8988T (cell line): ENCODE results near the gene BICC1.

Experiments used
- DNase-seq: peaks from one replicate; pipeline ENCODE4 v3.0.0; 2011

BICC1 gene

DNA sequence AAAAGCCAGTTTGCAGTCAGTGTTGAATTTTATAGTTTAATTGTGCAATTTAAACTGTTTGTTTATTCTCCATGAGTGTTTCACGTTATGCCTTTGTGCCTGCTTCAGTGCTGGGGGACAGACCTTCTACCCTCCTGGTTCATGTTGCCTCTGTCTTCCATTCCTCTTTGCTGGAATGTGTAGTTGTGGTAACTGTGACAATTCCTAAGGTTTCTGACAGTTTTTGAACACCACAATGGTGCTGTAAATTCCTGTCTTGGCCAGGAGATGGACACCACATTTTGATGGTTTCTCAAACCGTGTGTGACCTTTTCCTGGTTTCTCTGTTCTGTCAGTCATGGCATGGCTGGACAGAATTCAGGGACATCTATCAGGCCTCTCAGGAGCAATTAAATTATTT is 201.7 kb downstream of the BICC1 start:
- no peak for DNase-seq

DNA sequence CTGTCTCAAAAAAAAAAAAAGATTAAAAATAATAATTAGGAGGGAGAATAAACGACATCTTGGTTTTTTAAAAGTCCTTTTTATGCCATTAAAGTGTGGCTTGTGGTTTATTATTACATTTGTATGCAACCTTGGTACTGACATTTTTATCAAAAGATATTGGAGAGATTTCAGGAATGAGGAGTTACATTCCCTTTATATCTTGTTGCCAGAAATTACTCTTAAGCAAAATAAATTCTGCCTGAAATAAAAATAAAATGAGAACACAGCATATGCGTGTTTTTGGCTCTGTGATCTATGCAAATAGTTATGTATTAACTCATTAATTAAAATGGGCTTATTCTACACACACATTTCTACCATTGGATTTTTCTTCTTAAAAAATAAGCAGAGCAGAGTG is 202.4 kb downstream of the BICC1 start:
- DNase-seq, result no peak

DNA sequence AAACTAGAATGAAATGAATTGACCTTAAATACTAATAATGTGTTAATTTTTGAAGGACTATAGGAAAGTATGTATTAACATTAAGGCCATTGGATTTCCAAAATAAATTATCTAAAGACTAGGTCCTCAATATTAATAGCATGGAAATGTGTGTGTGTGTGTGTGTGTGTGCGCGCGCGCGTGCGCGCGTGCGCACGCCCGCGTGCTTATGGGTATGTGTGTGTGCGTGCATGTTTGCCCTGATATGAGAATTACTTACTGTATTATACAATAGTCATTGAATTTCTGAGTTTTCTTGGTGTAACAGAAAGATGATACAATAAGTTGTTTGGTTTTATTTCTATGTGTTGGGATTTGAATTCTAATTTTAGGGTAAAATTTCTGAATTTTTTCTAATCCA is 205.9 kb downstream of the BICC1 start:
- no peak for DNase-seq

DNA sequence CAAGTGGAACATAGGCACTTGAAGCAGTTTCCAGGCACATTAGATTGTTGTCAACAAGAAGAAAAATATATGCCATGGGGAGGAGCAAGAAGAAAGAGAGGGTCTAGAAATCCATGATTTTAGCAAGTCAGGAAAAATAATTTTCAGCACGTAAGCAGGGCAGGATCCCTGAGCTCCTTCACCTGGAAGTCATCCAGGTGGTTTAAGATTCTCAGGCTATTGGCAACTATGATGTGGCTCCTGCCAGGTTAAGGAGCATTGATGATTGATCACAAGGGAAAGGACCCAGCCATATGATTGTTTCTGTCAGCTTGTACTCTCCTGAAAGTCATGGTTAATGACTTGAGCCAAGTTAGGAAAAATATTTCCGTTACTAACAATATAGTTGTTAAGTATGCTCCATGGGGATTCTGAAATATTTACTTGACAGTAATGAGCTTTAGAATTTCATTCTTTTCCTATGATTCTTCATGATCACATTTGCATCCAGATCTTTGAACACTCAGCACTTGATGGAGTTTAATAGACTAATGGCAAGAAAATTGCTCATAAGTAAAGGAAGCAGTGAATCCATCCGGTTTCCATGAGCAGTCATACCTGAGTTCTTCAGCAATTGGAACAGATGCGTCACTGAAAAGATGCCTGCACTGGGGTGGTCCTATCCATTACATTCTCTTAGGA is 209.1 kb downstream of the BICC1 start:
- DNase-seq, result no peak

DNA sequence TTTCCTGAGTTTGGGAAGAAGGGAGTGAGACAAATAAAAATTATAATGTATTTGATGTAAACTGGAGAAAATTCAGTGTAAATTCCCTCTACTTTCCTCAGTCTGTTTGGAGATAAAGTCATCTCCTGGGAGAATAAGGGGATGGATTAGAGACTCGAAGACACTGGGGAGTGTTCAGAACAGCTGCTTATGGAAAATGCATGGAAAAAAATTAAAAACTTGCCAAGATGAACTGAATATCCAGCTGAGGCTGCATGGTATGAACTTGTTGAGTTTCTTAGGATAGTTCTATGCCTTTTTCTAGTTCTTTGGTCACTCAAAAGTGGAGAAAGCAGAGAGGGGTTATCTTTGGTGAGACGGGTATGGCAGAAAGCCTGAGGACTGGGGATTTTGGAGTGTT is 210.5 kb downstream of the BICC1 start:
- DNase-seq, result no peak

DNA sequence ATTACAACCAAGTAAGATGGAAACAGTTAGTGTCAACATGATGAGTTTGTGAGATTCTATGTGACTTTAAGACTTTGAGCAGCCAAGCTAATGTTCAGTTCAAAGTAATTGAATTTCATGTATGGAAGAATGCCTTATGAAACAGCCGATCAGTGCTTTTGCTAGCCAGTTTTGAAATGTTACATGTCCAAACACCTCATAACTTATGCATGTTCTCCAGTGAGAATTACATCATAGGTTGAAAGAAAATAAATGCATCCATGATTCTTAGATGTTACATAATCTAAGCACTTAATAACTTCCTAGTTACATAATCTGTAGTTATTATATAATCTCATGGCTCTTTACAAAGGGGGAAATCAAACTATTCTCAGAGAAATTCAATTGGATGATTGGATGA is 211.3 kb downstream of the BICC1 start:
- no peak for DNase-seq

DNA sequence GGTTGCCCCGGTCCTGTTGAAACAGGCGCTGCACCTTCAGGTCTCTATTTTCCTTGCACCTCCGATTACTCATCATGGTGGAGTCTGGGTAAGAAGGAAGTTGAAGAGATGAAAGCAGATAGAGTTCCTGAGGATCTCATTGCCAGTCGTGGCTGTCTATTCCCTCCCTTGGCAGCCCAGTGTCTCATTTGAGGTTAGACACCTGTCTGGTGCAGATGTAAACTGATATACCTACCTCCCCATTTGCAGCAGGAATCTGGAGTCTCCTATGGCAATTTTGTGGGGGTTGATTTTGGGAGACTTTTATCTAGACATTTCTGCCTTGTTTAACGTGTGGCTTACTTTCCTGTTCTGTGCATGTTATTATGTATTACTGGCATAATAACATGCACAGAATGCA is 212.1 kb downstream of the BICC1 start:
- DNase-seq, result no peak

DNA sequence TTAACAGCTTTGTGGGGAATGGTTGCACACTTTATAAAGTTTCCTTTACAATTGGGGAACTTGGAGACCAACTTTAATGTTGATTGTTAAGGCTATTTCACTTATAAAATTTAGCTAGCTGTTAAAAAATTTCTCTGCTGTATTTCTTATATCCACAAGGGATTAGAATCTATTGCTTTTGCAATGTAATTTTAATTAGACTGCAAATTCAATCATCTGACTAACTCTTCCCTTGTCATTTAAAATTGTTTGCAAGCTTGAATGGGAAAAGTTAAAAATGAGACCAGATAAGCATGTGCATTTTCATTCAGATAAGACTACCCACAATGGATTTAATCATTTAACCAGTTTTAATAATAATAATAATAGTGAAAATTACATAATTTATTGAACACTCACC is 213.2 kb downstream of the BICC1 start:
- no peak for DNase-seq

DNA sequence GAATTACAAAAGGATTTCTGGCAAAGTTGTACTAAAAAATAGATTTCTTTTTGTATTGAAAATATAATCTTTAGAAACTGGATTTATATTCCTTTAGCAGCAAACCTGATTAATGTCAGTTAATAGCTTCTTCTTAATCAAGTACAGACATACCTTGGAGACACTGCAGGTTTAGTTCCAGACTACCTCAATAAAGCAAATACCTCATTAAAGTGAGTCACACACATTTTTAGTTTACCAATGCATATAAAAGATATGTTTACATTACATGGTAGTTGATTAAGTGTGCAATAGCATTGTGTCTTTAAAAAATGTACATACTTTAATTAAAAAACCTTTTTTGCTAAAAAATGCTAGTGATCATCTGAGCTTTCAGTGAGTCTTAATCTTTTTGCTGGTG is 215.0 kb downstream of the BICC1 start:
- DNase-seq, result no peak

DNA sequence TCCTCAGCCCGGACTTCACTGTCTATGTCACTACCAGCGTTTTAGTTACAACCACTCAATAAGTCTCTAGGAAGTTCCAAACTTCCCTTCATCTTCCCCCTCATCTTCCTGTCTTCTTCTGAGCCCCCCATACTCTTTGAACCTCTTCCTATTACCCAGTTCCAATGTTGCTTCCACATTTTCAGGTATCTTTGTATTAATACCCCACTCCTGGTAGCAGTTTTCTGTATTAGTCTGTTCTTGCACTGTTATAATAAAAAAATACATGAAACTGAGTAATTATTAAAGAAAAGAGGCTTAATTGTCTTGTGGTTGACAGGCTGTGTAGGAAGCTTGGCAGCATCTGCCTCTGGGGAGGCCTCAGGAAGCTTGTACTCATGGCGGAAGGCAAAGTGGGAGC is 218.6 kb downstream of the BICC1 start:
- DNase-seq, result no peak

DNA sequence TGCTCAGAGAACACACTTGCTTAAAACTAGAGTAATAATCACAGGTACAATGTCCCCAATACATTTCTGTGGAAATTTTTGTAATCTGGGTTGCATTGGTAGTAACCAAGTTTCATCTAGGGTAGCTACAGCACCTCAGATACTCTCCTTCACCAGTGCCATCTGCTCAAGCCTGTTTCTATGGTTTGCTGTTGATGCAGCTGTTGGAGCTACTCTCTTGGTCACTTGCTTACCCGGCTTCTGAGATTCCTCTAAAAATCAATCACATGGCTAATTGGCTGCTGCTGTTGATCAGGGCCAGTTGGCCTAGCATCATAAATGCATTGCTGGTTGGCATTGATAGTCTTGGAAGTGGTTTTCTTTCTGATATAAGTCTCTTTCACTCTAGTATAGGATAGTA is 220.8 kb downstream of the BICC1 start:
- no peak for DNase-seq

DNA sequence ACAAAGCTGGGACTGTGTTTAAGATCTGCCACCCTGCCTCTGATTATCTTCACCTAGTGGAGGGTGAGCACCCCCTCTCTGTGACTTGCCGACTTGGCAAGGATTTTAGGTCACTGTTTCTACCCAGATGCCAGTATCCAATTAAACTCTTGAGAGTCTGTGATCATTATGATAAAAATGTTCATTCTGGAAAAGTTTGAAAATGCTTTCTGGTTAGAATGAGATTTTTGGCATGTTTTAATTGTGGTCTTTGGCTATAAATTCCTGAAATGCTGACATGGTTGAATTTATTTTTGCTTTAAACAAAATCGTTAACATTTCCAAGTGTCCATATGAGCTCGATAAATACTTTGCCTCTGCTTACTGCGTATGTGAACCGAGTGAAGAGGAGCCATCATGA is 221.4 kb downstream of the BICC1 start:
- no peak for DNase-seq

DNA sequence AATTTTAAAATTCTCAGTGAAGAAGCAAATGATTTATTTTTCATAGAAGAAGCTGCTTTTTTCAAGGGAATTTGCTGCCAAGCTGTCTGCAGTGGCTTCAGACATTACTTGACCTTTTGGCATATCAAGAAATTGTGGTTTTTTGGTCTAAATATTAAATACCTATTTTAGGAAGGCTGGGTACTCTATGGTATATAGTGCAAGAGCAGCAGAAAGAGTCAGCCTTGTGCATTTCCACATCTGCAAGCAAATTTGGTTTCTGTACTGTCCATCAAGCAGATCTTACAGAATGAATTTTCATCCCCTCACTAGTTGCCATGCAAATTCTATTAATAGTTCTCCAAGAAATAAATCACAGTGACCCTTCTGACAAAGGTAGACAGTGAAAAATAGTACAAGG is 222.0 kb downstream of the BICC1 start:
- DNase-seq, result no peak

DNA sequence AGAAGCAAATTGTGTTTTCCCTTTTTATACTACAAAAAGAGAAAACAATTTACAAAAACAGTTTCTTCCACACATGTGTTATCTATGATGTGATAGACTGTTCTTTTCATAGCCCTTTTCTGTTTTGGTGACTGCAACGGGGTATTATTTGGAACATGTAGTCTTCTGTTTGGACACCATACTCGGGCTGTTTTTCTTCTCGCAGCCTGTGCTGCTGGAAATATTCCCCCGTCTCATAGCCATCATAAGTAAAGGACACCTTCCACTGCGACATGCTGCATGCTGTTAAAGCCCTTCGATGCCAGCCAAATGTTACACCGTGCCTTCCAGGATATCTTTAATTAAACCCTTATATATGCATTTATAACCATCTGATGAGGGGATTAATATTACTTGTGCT is 222.4 kb downstream of the BICC1 start:
- DNase-seq, result no peak

DNA sequence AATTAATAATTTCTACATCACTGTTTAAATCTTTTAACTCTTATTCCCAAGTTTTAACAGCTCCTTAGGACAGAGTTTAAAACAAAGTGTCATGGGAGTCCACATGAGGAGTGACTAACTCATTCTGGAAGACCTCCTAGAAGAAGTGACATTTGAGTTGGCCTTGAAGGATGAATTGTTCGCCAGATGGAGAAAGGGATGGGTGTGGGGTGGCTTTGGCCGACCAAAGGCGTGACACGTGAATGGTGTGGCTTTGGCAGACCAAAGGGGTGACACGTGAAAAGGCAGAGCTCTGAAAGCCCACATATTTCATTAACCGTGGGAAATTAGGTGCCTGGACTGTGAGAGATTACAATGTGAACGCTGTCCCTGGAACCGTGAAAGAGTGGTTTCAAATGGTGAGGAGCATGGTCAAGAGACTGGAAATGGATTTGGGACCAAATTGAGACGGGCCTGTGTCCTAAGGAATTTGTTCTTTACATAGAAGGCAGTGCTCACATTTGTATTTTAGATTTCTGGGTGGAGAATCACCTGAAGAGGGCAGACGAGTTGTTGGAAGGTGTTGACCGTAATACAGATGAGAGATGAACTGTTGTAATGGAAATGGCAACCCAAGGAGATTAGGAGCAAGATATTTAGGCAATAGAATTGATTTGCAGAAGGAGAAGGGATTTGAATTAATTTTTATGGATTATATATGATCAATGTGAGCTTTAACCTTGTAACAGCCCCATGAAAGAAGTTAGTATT is 228.1 kb downstream of the BICC1 start:
- no peak for DNase-seq

DNA sequence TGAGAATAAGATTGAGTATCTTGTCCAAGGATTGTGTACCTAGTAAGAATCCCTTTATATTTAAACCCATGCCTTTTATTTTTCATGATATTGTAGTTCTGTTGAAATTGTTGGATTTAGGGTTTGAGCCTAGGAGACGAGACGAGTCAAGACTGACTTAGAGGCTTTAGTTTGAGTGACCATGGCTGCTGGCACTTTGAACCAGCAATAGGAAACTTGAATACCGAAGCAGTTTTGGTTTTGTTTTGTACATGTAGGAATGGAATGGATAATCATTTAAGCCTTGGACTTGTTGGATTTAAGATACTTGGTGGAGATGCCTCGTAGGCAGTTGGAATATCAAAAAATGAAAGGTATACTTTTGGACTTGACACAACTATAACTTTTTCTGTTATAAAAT is 229.0 kb downstream of the BICC1 start:
- no peak for DNase-seq

DNA sequence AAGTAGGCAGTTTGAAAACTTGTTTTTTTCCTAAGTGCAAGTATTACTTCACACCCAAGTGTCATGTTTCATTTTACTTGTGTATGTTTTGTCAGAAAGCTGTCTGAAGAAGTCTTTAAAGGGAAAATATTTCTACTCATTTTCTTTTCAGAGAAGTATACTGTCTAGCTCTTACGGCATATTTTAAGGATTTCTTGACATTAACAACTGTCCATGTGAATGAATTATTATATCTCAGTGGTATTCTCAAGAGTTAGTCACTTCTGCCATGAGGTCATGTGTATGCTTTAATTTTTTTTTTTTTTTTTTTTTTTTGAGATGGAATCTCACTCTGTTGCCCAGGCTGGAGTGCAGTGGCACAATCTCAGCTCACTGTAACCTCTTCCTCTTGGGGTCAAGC is 229.5 kb downstream of the BICC1 start:
- DNase-seq, result no peak

DNA sequence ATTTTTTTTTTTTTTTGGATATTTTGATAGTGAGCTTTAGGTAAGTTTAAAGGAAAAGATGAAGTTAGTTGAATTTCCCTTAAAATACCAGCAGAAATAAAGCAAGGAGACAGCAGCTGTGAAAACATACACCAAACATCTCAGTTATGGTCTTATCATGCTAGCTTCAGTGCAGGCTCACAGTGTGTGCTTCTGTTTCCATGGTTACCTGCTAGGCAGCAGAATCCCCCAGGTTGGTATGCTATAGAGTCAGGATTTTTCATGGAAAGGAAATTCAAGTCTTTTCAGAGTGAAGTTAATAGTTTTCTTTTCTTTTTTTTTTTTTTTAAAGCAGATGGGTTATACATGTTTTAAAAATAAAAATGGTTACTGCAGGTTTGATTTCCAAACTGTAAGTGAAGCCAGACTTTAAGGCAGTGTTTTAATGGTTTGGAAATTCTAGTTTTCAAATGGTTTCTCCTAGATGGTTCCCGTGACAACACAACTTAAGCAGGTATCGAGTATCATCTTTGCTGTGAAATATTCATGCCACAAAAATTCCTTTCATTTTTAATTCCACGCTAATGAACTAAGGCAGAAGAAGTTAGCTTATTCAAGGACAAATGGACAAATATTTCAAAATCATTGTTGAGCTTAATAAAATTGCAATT is 230.9 kb downstream of the BICC1 start:
- no peak for DNase-seq

DNA sequence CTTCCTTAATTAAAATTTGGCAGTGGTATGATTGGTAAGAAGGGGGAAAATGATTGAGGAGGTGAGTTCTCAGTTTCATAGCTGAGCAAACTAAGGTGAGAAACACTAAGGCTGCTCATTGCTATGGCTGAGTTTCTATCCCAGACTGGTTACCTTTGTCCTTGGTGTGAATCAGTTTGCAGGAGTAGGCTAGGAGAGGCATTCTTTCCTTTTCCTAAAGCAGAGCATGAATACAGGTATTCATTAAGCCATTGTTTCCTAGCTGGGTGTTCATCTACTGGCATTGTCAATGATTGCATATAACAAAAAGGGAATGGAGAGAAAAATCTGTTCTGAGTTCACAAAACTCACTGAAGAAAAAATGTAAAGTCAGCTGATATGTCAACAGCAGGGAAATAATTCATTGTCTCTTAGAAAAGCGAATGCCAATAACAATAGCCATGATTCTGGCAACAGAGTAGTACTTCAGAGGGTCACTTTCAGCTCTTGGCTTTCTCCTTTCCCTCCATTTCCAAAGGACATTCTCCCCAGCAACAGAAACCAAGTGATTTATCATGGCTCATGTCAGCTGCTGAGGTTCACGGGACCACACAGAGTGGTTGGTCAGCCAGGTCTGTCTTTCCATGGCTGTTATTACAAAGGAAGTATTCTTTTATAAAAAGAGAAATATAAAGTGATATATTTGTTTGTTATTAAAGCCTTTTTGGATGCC is 234.0 kb downstream of the BICC1 start:
- no peak for DNase-seq

DNA sequence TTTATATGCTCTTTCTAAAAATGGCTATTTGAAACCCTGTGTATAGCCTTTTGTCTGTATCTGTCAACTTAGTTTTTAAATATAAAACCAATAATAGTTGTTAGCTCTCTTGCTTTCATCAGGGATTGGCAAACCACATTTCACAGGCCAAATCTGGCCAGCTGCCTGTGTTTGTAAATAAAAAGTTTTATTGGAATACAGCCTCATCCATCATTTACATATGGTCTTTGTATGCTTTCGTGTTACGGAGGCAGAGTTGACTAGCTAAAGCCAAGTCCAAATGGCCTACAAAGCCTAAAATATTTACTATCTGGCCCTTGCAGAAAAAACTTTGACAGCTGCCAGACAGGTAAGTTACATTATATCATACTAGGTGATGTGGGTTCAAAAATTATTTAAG is 235.0 kb downstream of the BICC1 start:
- DNase-seq, result no peak

DNA sequence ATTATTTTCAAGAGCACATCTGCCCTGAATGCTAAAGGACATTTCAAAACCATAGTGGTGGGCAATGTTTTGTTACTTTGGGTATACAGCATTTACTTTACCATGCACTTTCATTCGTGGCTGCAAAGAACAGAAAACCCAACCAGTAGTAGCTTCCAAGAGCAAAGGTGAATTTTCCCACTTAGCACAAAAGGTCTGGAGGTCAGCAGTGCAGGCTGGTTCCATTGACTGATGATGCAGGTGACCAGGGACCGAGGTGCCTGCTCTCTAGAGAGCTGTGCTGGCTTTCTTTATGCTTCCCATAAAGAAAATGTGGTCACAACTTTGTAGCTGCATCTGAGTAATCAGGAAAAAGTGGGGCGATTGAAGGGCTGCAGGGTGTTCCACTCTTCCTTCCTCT is 240.0 kb downstream of the BICC1 start:
- DNase-seq, result no peak

DNA sequence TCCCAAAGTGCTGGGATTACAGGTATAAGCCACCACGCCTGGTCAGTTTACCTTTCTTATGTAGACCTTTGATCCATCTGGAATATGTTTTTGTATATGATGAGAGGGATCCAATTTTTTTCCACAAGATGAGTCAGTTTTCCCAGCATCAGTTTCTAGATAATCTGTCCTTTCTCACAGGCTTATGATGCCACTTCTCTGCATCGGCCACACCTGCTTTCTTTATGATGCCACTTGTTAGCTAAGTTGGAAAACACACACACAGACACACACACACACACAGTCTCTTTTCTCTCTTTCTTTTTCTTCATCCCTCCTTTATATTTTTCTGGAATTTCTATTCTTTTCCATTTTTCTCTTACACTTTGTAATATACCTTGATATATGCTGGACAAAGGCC is 240.8 kb downstream of the BICC1 start:
- no peak for DNase-seq

DNA sequence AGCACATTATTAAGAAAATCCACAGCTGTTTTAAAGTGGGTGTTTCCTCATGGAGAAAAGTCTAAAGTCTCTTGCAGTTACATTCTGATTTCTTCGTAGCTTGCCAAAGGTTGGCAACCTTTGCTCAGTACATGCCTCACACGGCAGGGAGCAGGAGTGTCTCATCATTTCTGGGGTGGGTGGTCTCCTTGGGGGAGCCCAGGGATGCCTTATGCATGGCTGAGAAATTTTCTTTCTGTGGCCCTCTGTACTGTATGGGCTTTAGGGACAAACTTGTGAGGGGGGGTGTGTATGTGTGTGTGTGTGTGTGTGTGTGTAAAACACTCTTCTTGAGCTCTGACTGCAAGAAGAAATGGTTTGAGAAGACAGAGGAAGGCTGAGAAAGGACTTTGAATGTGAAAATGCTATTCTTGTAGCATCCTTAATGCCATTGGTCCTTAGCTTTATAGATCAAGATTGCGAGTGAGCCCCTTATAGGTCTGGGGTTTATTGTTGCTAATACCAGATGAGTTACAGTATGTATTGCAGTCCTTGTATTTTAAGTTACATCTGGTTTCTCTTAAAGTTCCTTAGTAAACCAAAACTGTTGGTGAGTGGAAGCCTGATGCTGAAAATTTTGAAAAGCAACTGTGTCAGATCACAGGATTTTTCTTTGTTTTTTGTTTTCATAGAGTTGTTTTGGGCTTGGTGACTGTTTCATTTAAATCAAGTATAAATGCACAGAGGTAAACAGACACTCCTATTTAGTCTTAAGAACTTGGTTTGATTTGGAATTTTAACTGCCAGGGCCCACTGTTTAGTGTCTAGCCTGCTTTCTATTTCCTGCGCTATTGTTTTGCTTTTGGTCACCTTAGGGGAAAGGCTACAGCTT is 242.0 kb downstream of the BICC1 start:
- no peak for DNase-seq
